ENCODE results near the gene TANC1. TPM values are rescaled to one million over a fixed set of nuclear protein-coding genes. Genes with fewer than 3 reads are reported as not detected.

Gene TANC1
- total RNA-seq, 2 experiments from 2014 or later, result 0.70 to 0.92 TPM

DNA sequence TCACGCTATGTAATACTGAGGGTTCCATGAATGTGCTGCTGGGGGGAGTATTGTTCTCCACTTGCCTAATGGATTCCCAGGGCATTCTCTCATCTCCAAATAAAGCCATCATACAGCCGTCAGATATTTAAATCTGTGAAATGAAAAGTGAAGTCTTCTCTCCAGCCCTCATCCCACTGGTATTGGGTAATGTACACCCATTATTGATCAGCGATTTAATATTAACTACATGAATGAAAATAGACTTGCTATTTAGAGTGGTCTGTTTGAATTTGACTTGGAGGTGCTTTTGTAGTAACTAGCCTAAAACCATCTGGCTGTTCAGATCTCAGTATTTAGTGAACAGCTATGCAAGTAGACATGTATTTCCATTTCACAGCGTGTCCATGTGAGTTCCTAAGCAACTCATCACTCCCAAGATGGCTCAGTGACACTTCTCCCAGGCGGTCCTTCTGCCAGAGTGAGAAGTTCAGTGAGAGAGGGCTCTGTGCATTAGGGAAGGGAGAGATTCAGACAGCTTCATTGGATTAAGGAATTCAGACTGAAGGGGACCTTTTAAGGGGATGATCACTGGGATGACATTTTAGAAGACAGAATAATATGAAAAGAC is 177.4 kb downstream of the TANC1 start:
- H3K9me3 Mint-ChIP-seq, result no peaks in the 10 kb centered on the region
- peaks cover 2% of the 10 kb centered on the region for H3K27me3 Mint-ChIP-seq
- peaks cover 11% of the 10 kb centered on the region for H3K4me1 Mint-ChIP-seq (ENCODE audit: low read depth)
- ATAC-seq (no peak), DNase-seq (no peak)
- ChIA-PET POLR2A (no interaction called here), CTCF (interaction anchor here (1.0 kb wide), 1 partner anchor 27 kb away, joined by 5 read pairs; no protein-coding TSS in a partner anchor)
- TF ChIP-seq, protein P1, sequence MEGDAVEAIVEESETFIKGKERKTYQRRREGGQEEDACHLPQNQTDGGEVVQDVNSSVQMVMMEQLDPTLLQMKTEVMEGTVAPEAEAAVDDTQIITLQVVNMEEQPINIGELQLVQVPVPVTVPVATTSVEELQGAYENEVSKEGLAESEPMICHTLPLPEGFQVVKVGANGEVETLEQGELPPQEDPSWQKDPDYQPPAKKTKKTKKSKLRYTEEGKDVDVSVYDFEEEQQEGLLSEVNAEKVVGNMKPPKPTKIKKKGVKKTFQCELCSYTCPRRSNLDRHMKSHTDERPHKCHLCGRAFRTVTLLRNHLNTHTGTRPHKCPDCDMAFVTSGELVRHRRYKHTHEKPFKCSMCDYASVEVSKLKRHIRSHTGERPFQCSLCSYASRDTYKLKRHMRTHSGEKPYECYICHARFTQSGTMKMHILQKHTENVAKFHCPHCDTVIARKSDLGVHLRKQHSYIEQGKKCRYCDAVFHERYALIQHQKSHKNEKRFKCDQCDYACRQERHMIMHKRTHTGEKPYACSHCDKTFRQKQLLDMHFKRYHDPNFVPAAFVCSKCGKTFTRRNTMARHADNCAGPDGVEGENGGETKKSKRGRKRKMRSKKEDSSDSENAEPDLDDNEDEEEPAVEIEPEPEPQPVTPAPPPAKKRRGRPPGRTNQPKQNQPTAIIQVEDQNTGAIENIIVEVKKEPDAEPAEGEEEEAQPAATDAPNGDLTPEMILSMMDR (IDR thresholded peaks at IDR 0.05), result no peak
- H3K36me3 Mint-ChIP-seq (ENCODE audit: low read depth), result no peaks in the 10 kb centered on the region
- H3K4me3 Mint-ChIP-seq, result no peak overlapping the region
- intact Hi-C loops (cut with micrococcal nuclease), result no loop called here
- no peak overlapping the region for H3K27ac Mint-ChIP-seq

DNA sequence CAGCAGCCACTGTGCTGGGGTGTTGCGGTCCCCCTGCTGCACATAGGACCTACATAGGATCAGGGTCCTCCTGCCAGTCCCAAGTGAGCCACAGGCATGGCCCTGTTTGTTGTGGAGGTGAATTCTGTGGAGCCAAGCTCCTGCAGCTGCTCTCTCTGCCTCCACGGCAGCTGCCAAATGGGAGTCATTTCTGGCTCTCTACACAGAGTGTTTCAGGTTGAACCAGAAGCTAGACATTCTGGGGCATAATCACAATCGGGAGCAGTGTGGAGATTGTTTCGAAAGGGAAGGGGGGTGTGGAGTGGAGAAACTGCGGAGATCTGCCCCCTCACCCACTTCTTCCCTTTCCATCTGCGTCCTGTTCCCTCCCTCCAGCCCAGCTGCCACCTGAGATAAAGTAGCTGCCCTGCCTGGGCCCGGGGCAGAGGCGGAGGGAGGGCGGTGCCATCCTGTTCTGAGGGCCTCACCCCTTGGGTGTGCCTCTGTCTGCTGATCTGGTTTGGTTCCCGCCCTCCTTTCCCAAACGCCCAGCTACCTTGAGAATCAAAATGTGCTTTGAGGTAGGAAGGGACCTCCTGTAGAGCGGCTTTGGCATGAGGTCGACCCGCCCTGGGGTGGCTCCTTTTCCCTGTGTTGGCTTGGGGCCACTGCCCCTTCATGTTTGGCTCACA is 178.7 kb downstream of the TANC1 start:
- Mint-ChIP-seq H3K27ac (no peak overlapping the region), H3K4me3 (no peak overlapping the region), H3K27me3 (peaks cover 2% of the 10 kb centered on the region), H3K36me3 (ENCODE audit: low read depth) (no peaks in the 10 kb centered on the region), H3K4me1 (ENCODE audit: low read depth) (peaks cover 11% of the 10 kb centered on the region), H3K9me3 (no peaks in the 10 kb centered on the region)
- TF ChIP-seq, protein P1 (IDR thresholded peaks at IDR 0.05), result no peak
- POLR2A ChIA-PET, result no interaction called here
- DNase-seq (no peak), ATAC-seq (peak; percentile 39)
- CTCF ChIA-PET, result interaction anchor here (0.9 to 2.3 kb wide), 5 partner anchors 8 to 112 kb away, joined by 3 to 11 read pairs (median 5); no protein-coding TSS in a partner anchor
- intact Hi-C loops (cut with micrococcal nuclease), result no loop called here

DNA sequence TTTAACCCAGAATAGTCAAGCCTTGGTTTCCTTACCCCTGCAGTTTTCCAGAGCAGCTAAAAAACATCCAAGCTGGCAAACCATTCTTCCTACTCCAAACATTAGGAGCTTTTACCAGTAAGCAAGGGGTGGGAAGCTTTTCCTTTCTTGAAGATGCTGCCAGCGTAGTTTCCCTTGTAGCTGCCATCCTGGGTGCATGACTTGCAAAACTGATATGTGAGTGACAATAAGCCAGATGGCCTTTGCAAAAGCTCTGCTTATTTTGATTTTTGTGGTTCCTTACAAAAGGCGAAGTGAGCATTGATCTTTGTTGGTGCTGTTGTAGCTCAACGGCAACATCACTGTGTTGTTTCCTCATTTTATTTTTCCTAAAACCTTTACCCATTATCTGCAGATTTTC is 179.2 kb downstream of the TANC1 start:
- H3K4me3 Mint-ChIP-seq, result no peak overlapping the region
- peaks cover 2% of the 10 kb centered on the region for H3K27me3 Mint-ChIP-seq
- H3K36me3 Mint-ChIP-seq (ENCODE audit: low read depth), result no peaks in the 10 kb centered on the region
- ATAC-seq (no peak), DNase-seq (no peak)
- H3K4me1 Mint-ChIP-seq (ENCODE audit: low read depth), result peaks cover 11% of the 10 kb centered on the region
- intact Hi-C loops (cut with micrococcal nuclease), result no loop called here
- H3K9me3 Mint-ChIP-seq, result no peaks in the 10 kb centered on the region
- ChIA-PET POLR2A (interaction anchor here (1.0 kb wide), 1 partner anchor 54 kb away, joined by 3 read pairs; no protein-coding TSS in a partner anchor), CTCF (interaction anchor here (0.9 to 2.3 kb wide), 5 partner anchors 8 to 112 kb away, joined by 3 to 11 read pairs (median 5); no protein-coding TSS in a partner anchor)
- TF ChIP-seq, protein P1 (IDR thresholded peaks at IDR 0.05), result no peak
- H3K27ac Mint-ChIP-seq, result no peak overlapping the region

DNA sequence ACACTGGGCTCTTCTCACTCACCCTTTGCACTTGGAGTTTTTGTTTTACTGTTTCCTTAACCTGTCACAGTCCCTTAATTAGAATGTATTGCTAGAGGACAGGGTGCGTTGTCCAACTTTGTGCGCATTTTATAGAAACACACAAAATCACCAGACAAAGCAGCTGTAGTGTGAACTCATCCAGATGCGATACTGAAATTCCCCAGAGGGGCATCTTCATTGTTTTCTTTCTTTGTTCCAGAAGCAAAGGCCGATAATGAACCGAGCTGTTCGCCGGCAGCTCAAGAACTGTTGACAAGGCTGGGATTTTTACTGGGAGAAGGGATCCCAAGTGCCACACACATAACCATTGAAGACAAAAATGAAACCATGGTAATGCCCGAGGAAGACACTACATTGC is 180.5 kb downstream of the TANC1 start:
- CTCF ChIA-PET, result interaction anchor here (1.2 to 2.3 kb wide), 4 partner anchors 10 to 30 kb away, joined by 3 to 11 read pairs (median 6); no protein-coding TSS in a partner anchor
- Mint-ChIP-seq H3K9me3 (no peaks in the 10 kb centered on the region), H3K4me3 (no peak overlapping the region), H3K36me3 (ENCODE audit: low read depth) (no peaks in the 10 kb centered on the region), H3K27me3 (peaks cover 2% of the 10 kb centered on the region), H3K27ac (no peak overlapping the region), H3K4me1 (ENCODE audit: low read depth) (peaks cover 19% of the 10 kb centered on the region)
- intact Hi-C loops (cut with micrococcal nuclease), result no loop called here
- DNase-seq, result no peak
- no peak for ATAC-seq
- POLR2A ChIA-PET, result interaction anchor here (0.6 kb wide), 1 partner anchor 25 kb away, joined by 3 read pairs; no protein-coding TSS in a partner anchor
- TF ChIP-seq, protein P1 (IDR thresholded peaks at IDR 0.05), result no peak

DNA sequence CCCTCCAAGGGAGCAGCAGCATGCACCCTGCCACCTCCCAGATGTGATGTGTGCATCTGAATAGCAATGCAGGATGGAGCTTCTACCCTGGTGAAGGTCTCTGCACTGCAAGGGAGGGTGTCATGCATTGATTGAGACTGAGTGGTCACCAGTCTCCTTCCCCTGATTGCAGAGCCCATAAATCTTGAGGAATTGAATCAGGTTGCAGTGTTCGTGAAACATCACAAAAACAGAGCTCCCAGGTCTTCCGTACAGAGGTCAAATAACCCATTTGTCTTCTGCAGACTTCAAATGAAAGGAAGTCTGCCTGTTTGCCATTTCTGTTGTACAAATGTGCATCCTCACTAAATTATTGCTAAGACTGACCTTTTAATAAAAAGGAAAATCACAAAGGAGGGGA is 181.3 kb downstream of the TANC1 start:
- no peak overlapping the region for H3K27ac Mint-ChIP-seq
- ATAC-seq, result no peak
- TF ChIP-seq, protein P1 (IDR thresholded peaks at IDR 0.05), result no peak
- DNase-seq, result no peak
- ChIA-PET CTCF (interaction anchor here (0.7 to 1.2 kb wide), 2 partner anchors 16 to 20 kb away, joined by 3 read pairs; no protein-coding TSS in a partner anchor), POLR2A (interaction anchor here (0.6 kb wide), 1 partner anchor 9 kb away, joined by 3 read pairs; no protein-coding TSS in a partner anchor)
- H3K4me3 Mint-ChIP-seq, result no peak overlapping the region
- peaks cover 2% of the 10 kb centered on the region for H3K27me3 Mint-ChIP-seq
- intact Hi-C loops (cut with micrococcal nuclease), result no loop called here
- H3K4me1 Mint-ChIP-seq (ENCODE audit: low read depth), result peaks cover 20% of the 10 kb centered on the region
- no peaks in the 10 kb centered on the region for H3K9me3 Mint-ChIP-seq
- H3K36me3 Mint-ChIP-seq (ENCODE audit: low read depth), result no peaks in the 10 kb centered on the region
